Parathyroid adenoma (tissue), 2 donors: ENCODE results near the gene ETV4.

Source experiments
- H2AFZ ChIP-seq: fragments of 300-600 bp; sonication (generic); one replicate; pipeline ENCODE4 v1.7.0; 2017; ENCODE audit warnings: antibody characterized with exemption, mild to moderate bottlenecking
- H3K27ac ChIP-seq: fragments of 300-600 bp; sonication (generic); one replicate; pipeline ENCODE4 v1.7.0; 2017
- H3K27me3 ChIP-seq: fragments of 300-600 bp; sonication (generic); one replicate; pipeline ENCODE4 v1.7.0; 2017; ENCODE audit warnings: low read length; ENCODE audit not compliant: control insufficient read depth, insufficient read depth
- H3K36me3 ChIP-seq: fragments of 300-600 bp; sonication (generic); one replicate; pipeline ENCODE4 v1.7.0; 2017; ENCODE audit warnings: low read length; ENCODE audit not compliant: control insufficient read depth, insufficient read depth
- H3K4me1 ChIP-seq: fragments of 300-600 bp; sonication (generic); one replicate; pipeline ENCODE4 v1.7.0; 2017; ENCODE audit warnings: control low read depth
- H3K4me2 ChIP-seq: fragments of 300-600 bp; sonication (generic); one replicate; pipeline ENCODE4 v1.7.0; 2017; ENCODE audit warnings: low read length
- H3K4me3 ChIP-seq: fragments of 300-600 bp; sonication (generic); one replicate; pipeline ENCODE4 v1.7.0; 2017; ENCODE audit warnings: low read depth, low read length
- H3K79me2 ChIP-seq: fragments of 300-600 bp; sonication (generic); one replicate; pipeline ENCODE4 v1.7.0; 2017; ENCODE audit warnings: control low read depth
- H3K9ac ChIP-seq: fragments of 300-600 bp; sonication (generic); one replicate; pipeline ENCODE4 v1.7.0; 2017; ENCODE audit warnings: mild to moderate bottlenecking
- H3K9me3 ChIP-seq: fragments of 300-600 bp; sonication (generic); one replicate; pipeline ENCODE4 v1.7.0; 2017; ENCODE audit warnings: low read length; ENCODE audit not compliant: control insufficient read depth
- CTCF ChIP-seq: fragments of 300-600 bp; sonication (generic); IDR thresholded peaks from one replicate; pipeline ENCODE4 v1.7.0; 2017; ENCODE audit warnings: antibody characterized with exemption, mild to moderate bottlenecking
- donor health status: primary hyperparathyroidism.

Gene ETV4

GRCh38 chr17:43563600-43564594 is 17.8 kb upstream of the ETV4 start:
- no peak overlapping the region for H3K4me3 ChIP-seq
- H3K27me3 ChIP-seq = no peaks in the 10 kb centered on the region
- no peak for TF ChIP-seq CTCF
- no peaks in the 10 kb centered on the region for H3K36me3 ChIP-seq
- no peaks in the 10 kb centered on the region for H3K79me2 ChIP-seq
- no peak overlapping the region for H3K4me2 ChIP-seq
- H3K4me1 ChIP-seq = no peaks in the 10 kb centered on the region
- H3K9me3 ChIP-seq = no peaks in the 10 kb centered on the region
- no peak overlapping the region for H3K27ac ChIP-seq
- H3K9ac ChIP-seq = no peak overlapping the region
- H2AFZ ChIP-seq = no peak overlapping the region

GRCh38 chr17:43562679-43563599 is 16.8 kb upstream of the ETV4 start:
- TF ChIP-seq CTCF = no peak
- no peaks in the 10 kb centered on the region for H3K36me3 ChIP-seq
- no peak overlapping the region for H3K9ac ChIP-seq
- H3K4me2 ChIP-seq = no peak overlapping the region
- H3K4me3 ChIP-seq = no peak overlapping the region
- no peak overlapping the region for H2AFZ ChIP-seq
- no peaks in the 10 kb centered on the region for H3K9me3 ChIP-seq
- H3K27me3 ChIP-seq = no peaks in the 10 kb centered on the region
- H3K27ac ChIP-seq = no peak overlapping the region
- H3K4me1 ChIP-seq = no peaks in the 10 kb centered on the region
- no peaks in the 10 kb centered on the region for H3K79me2 ChIP-seq

- no peak for TF ChIP-seq CTCF
- no peak overlapping the region for H3K4me2 ChIP-seq
- no peaks in the 10 kb centered on the region for H3K9me3 ChIP-seq
- no peak overlapping the region for H3K27ac ChIP-seq
- H3K36me3 ChIP-seq = no peaks in the 10 kb centered on the region
- H3K9ac ChIP-seq = no peak overlapping the region
- H2AFZ ChIP-seq = no peak overlapping the region
- H3K79me2 ChIP-seq = no peaks in the 10 kb centered on the region
- no peaks in the 10 kb centered on the region for H3K4me1 ChIP-seq
- H3K4me3 ChIP-seq = no peak overlapping the region
- H3K27me3 ChIP-seq = no peaks in the 10 kb centered on the region
Observed at GRCh38 chr17:43560461-43561427, 14.6 kb upstream of the ETV4 start.

- TF ChIP-seq CTCF = no peak
- Histone ChIP-seq H3K9me3 (no peaks in the 10 kb centered on the region), H3K4me3 (no peak overlapping the region), H3K79me2 (no peaks in the 10 kb centered on the region), H2AFZ (no peak overlapping the region), H3K9ac (no peak overlapping the region), H3K27ac (no peak overlapping the region), H3K36me3 (no peaks in the 10 kb centered on the region), H3K27me3 (no peaks in the 10 kb centered on the region), H3K4me1 (no peaks in the 10 kb centered on the region), H3K4me2 (no peak overlapping the region)
Observed at GRCh38 chr17:43559161-43559816, 13.1 kb upstream of the ETV4 start.
